DMS 273 (cell line): Measurements from ENCODE around the gene MUC4.
"Not testable (repeated sequence)": the region's sequence is repeated elsewhere in the genome, so short reads cannot be mapped to it uniquely, and the experiment has no call there.

Experiments used
- DNase-seq: peaks from one replicate; lab custom pipeline; 2025; ENCODE audit not compliant: unreplicated experiment; lab: John Stamatoyannopoulos, UW

MUC4 gene

DNA sequence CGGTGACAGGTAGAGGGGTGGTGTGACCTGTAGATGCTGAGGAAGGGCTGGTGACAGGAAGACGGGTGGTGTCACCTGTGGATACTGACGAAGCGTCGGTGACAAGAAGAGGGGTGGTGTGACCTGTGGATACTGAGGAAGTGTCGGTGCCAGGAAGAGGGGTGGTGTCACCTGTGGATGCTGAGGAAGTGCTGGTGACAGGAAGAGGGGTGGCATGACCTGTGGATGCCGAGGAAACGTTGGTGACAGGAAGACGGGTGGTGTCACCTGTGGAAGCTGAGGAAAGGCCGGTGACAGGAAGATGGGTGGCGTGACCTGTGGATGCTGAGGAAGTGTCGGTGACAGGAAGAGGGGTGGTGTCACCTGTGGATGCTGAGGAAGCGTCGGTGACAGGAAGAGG lies 27.7 kb downstream of the MUC4 start:
- DNase-seq = not testable (repeated sequence)

DNA sequence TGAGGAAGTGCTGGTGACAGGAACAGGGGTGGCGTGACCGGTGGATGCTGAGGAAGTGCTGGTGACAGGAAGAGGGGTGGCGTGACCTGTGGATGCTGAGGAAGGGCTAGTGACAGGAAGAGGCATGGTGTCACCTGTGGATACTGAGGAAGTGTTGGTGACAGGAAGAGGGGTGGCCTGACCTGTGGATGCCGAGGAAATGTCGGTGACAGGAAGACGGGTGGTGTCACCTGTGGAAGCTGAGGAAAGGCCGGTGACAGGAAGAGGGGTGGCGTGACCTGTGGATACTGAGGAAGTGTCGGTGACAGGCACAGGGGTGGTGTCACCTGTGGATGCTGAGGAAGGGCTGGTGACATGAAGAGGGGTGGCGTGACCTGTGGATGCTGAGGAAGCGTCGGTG lies 30.5 kb downstream of the MUC4 start:
- DNase-seq = not testable (repeated sequence)

- DNase-seq = no peak
Observed at GRCh38 chr3:195777975-195778374, 33.8 kb downstream of the MUC4 start.

GRCh38 chr3:195774917-195775316 lies 36.8 kb downstream of the MUC4 start:
- peak; percentile 84 for DNase-seq

- DNase-seq = no peak
Observed at GRCh38 chr3:195773956-195774537, 37.7 kb downstream of the MUC4 start.

- DNase-seq = no peak
Observed at GRCh38 chr3:195771646-195772300, 40.0 kb downstream of the MUC4 start.

DNA sequence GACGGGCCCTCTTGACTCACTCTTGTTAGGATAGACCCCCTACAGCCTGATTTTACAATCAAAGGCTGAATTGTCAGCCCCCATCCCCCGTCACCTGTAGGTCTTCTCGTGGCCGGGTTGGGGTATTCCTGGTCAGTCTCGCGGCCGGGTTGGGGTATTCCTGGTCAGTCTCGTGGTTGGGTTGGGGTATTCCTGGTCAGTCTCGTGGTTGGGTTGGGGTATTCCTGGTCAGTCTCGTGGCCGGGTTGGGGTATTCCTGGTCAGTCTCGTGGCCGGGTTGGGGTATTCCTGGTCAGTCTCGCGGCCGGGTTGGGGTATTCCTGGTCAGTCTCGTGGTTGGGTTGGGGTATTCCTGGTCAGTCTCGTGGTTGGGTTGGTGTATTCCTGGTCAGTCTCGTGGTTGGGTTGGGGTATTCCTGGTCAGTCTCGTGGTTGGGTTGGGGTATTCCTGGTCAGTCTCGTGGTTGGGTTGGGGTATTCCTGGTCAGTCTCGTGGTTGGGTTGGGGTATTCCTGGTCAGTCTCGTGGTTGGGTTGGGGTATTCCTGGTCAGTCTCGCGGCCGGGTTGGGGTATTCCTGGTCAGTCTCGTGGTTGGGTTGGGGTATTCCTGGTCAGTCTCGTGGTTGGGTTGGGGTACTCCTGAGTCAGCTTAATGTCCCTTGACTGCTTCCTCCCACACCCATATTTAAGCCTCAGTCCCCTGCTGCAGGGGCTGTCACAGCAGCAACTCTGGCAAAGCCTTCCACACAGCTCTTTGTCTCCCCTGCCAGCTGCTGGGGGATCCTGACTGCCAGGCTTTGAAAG lies 40.7 kb downstream of the MUC4 start:
- DNase-seq = not testable (repeated sequence)

- DNase-seq = no peak
Observed at GRCh38 chr3:195770081-195770840, 41.5 kb downstream of the MUC4 start.

DNA sequence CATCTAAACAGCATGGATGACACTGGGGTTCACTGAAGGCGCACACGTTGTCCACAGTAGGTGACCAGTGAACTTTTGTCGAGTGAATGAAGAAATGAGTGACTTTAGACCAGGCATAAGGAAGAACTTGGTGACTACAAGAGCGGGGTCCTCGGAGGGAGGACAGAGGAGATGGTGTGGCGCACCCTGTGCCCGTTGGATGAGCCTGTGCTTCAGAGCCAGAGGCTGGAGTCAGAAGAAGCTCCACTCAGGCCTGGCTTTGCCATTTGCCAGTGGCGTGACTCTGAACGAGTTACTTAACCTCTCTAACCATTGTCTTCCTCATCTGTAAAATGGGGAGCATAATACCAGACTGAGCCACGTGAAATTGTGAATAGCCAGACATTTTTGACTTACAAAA lies 42.2 kb downstream of the MUC4 start:
- DNase-seq = no peak

DNA sequence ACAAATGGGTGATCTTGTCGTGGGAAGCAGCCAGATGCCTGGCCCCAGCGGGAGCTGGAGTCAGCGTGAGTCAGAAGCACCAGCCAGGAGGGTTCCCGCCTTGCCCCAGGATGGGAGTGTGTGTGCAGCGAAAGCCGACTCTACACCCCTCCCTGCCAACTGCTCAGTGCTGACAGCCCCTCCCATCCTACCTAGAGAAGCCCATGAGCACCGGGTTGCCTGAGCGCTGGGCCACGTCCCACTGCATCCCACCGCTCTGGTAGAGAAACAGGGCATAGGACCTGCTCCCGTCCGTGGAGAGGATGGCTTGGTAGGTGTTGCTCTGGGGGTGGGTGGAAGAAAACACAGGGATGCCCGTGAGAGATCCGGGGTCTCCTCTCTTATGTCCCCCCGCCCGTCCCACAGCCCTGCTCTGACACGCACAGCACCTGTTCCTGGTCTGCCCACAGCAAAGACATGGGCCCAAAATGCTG lies 42.9 kb downstream of the MUC4 start:
- peak; percentile 85 for DNase-seq

DNA sequence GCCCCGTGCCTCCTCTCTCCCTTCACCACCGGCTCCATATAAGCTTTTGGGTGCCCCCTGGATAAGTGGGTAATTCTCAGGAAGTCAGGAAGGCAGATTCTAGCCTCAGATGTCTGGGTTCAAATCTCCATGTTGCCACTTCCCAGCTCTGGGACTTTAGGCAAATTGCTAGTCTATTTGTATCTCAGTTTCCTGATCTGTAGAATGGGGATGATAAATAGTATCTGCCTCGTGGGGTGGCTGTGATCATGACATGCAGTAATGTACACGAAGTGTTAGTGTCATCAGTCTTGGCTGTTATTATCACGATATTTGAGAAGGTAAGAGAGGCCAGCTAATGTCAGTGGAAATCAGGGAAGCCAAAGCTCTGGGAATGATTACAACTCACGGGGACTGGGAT lies 43.3 kb downstream of the MUC4 start:
- DNase-seq = no peak

DNA sequence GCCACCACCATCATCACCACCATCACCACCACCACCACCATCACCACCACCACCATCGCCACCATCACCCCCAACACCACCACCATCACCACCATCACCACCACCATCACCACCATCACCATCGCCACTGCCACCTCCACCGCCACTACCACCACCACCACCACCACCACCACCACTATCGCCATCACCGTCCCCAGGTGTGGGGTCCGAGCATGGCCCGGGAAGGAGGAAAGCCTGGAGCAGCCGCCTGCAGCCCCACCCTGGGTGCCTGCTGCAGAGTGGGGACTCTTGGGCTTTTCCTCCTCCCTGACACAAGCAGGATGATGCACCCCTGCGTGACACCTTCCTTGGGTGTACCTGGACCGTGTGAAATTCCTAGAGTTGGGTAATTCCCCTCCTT lies 43.9 kb downstream of the MUC4 start:
- DNase-seq = no peak

- no peak for DNase-seq
Observed at GRCh38 chr3:195766671-195767070, 45.1 kb downstream of the MUC4 start.

DNA sequence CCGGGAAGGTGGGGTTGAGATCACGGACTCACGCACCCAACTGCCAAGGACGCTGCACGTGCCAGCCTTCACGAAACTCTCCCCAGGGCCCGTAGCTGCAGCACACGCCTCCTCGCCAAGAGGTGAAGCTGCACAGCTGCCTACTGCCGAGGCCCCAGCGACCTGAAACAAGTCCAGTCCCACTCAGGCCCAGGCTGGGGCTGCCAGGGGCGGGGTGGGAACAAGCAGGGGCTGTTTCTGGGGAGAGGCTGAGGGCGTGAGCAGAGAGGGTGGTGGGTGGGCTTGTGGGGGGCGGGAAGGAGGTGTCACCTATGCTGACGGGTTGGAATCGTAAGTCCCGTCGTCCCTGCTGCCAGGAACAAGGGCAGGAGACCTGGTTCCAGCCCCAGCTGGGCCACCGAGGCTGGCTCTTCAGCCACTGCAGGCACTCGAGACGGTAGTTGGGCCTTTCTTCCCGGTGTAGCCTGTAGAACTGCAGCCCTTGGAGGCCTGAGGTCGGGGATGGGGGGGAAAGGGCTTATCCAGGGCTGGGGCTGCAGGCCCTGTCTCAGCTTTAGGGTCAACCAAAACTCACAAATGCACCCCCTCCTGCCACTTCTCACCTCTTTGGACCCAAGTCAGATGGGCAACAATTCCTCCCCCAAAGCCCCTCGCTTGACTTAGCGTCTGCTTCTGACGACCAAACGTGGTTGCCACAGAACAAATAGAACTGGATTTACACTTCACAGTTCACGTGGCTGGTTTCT lies 46.6 kb downstream of the MUC4 start:
- no peak for DNase-seq

DNA sequence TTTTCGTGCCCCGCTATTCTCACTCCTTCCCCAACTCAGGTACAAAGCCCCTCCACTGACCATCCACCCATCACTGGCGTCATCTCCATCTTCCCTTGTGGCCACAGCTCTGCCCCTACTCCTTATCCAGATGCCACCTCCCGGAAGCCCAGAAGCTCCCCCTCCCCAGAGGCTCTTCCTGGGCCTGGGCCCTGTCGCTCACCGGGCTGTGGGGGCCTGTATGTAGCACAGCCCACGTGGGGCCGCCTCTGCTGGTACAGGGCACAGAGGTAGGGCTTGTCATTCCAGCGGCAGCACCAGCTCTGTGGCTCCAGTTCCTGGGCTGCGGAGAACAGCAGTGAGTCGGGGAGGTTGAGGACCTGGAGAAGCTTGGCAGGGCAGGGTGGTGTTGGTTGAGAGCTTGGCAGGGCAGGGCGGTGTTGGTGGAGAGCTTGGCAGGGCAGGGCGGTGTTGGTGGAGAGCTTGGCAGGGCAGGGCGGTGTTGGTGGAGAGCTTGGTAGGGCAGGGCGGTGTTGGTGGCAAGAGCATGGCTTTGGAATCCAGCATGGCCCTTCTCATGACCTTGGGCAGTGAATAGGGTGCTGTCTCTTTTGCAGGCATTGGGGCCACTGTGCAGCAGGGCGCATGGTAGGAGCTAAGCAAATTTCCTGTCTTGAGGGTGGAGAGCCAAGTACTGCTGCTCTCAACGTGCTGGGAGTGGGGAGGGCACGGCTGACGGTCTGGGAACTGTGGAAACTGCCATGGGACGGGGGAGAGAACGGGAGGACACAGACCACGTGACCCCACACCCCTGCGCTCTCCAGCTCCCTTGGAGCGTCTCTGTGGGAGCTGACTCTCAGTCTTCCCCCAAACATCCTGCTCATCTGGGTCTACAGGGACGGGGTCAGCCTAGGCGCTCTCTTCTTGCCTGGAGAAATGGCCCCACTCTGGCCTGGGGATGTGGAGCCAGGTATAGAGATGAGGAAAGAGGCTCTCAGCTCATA lies 47.6 kb downstream of the MUC4 start:
- no peak for DNase-seq

DNA sequence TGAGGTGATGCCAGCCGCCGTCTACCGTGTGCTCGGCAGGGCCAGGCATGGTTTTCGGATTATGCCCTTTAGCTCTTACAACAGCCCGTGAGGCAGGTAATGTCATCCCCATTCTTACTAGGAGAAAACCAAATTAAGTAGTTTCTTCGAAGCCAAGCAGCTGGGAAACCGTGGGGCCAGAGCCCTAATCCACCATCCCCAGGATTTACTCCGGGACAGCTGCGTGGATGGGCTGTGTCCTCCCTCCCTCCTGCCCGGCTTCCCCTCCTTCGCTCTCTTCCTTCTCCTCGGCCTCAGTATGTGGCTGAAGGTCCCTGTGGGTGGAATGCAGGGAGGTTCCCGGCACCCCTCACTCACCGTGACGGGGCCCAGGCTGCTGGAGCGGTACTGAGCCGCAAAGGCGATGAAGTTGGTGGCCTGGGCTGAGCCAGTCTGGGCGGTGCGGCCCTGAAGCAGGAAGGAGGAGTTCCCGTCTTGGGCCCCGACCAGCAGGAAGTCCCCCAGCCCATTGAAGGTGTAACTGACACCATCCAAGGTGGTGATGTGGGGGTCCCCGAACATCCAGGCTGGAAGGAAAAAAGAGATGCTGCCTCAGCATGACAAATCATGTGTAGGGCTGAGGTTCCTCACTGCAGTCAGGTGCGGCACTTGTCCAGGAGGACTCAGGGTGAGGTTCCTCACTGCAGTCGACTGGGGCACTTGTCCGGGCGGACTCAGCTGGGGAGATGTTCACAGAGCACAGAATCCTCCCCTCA lies 48.5 kb downstream of the MUC4 start:
- no peak for DNase-seq

GRCh38 chr3:195762611-195763010 lies 49.1 kb downstream of the MUC4 start:
- DNase-seq = no peak

GRCh38 chr3:195762249-195762585 lies 49.5 kb downstream of the MUC4 start:
- DNase-seq = no peak
